HG02642 (cell line): Measurements from ENCODE around the gene VGLL4.
"Not testable (repeated sequence)": the region's sequence is repeated elsewhere in the genome, so short reads cannot be mapped to it uniquely, and the experiment has no call there.

Experiments
- ATAC-seq: cut with Tn5 transposase; IDR thresholded peaks from one replicate; pipeline ENCODE4 v1.9.1; 2021; ENCODE audit warnings: mild to moderate bottlenecking; ENCODE audit not compliant: unreplicated experiment, poor library complexity

The VGLL4 gene

DNA sequence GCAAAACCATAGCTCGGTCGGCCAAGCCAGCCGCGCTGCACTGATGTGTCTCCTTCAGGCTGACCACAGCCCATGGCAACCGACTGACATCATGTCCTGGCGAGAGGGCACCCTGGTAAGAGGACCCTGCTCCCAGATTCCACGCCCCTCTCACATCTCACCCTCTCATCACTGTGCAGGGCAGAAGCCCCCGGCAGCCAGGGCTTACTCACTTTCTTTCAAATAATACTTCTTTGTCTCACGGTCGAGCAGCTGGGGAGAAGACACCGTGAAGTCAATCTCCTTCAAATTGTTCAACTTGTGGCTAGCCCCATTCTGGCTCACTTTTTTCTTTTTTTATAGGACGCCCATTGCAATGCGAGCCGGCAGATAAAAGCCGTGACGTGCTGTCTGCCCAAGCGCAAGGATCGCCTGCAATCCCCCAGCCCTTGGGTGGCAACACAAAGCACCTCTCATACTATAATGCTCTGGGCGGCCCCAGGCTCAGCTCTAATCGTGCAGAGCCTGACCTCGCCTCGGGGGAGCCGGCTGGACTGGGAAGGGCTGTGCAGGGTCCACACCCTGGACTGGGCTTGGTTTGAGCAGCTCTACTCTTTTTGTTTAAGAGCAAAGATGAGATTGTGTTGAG, 33.6 kb downstream of the VGLL4 start:
- no peak for ATAC-seq

DNA sequence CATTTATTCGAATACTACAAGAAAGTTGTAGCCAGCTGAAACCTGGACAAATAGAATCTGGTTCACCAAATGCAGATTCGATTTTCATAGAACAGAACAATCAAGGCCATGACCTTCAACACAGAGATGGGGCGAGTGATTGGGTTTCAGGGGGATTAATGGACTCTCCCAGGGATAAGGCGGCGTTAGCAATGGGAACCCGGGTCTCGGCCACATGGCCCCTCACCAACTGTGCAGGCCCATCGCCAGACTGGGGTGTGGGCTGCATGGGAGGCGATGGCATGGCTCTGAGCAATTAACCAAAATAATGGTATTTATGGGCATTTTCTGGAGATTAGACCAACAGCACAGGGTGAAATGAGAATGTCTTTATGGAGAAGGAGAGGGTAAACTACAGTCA, 34.2 kb downstream of the VGLL4 start:
- ATAC-seq = no peak

DNA sequence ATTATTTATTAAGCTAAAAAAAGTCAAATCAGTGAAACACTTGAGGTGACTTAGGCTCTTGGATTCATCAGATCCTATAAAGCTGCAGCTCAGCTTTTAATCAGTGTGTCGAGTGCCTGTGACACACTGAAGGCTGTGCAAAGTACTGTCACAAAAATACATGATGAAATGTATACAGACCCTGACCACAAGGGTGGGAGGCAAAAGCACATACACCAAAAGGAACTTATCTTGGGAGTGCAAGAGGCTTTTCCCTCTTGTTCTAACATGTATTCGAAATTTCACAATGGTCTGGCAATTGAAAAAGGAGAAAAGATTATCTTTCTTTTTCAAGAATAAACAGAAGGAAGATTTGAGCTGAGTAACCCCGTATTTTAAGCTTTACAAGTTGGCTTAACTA, 35.9 kb downstream of the VGLL4 start:
- ATAC-seq = no peak

DNA sequence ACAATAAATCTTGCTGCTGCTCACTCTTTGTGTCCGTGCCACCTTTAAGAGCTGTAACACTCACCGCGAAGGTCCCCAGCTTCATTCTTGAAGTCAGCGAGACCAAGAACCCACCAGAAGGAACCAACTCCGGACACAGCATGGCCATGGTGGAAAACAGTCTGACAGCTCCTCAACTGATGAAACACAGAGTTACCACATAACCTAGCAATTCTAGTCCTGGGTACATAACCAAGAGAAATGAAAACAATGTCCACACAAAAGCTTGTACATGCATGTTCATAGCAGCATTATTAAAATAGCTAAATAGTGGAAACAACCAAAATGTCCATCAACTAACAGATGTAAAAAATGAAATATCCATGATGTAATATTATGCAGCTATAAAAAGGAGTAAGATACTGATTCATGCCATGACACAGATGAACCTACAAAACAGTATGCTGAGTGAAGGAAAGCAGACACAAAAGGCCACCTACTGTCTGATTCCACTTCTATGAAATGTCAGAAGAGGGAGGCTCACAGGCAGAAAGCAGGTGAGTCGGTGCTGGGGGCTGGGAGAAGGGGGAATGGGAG, 36.8 kb downstream of the VGLL4 start:
- no peak for ATAC-seq

DNA sequence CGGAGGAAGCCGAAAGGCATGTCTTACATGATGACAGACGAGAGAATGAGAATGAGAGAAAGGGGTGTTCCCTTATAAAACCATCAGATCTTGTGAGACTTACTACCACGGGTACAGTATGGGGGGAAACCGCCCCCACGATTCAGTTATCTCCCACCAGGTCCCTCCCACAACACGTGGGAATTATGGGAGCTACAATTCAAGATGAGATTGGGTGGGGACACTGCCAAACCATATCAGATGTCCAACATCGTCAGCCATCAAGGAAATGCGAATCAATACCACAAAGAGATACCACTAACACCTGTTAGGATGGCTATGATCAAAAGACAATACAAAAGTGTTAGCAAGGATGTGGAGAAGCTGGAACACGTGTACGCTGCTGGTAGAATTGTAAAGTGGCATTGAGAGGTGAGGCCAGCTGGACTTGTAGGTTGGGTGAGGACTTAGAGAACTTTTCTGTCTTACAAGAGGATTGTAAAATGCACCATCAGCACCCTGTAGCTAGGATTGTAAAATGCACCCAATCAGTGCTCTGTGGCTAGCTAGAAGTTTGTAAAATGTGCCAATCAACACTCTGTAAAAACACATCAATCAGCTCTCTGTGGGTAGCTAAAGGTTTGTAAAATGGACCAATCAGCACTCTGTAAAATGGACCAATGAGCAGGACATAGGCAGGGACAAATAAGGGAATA, 37.5 kb downstream of the VGLL4 start:
- no peak for ATAC-seq

DNA sequence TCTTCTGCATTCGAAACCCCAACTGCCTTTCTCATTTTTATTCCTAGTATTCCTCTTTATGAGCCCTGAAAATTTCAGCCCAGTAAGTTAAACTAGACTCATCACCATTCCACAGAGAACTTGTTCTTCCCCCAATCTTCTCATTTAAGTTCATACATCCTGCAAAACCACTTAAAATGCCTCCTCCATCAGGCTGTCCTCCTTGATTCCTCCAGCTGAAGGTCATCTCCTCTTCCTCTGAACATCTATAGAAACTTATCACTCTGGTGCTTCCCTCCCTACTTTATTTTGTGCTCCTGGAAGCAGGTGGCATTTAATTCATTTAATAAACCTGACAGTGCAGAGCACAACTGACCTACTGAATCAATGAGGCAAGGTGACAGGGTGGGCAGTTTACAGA, 38.3 kb downstream of the VGLL4 start:
- no peak for ATAC-seq

DNA sequence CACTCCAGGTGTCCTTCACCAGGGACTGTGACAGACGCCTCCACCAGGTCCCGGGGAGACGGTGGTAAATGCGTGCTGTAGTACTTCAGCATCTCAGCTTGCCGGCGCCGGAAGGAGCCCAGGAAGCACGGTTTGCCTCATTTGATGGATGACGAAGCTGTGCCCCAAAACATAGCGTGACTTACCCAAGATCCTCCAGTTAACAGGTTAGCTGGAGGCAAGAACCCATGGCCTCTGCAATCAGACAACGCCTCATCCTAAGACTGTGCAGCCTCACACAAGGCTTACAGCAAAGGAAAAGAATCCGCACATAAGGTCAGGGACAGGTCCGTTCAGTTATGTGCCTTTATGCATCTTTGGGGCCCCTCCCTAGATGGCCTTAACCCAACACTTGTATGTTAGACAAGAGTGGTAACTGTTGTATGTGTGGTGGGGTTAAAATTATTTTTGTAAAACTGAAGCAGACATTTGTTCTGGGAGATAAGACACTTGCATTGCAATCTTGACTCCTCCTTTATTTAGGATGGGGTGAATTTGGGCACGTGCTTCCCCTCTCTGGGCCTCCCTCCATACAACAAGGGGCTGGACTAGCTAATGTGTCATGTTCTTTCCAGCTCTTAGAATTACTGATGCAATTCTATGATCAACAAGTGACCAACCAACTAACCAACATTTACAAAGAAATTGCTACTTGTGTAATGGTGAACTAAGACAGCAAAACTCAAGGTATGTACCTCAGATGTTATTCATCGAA, 39.4 kb downstream of the VGLL4 start:
- no peak for ATAC-seq

DNA sequence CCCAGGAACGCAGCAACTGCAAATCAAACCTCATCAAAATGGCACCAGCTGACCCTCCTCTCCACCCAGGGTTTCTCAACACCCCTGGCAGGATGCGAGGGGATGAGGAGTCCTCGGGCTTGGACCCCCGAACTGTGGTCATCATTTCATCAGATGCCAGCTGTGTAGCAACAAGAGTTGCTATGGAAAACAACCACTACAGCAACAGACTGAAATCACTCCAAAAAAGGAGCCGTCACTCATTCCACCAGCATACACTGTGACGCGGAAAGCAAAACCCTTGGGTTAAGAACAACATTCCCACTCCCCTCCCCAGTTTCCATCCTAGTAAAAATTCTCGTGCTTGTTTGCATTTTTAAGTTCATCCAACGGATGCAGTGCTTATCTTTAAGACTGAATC, 40.1 kb downstream of the VGLL4 start:
- ATAC-seq = no peak

DNA sequence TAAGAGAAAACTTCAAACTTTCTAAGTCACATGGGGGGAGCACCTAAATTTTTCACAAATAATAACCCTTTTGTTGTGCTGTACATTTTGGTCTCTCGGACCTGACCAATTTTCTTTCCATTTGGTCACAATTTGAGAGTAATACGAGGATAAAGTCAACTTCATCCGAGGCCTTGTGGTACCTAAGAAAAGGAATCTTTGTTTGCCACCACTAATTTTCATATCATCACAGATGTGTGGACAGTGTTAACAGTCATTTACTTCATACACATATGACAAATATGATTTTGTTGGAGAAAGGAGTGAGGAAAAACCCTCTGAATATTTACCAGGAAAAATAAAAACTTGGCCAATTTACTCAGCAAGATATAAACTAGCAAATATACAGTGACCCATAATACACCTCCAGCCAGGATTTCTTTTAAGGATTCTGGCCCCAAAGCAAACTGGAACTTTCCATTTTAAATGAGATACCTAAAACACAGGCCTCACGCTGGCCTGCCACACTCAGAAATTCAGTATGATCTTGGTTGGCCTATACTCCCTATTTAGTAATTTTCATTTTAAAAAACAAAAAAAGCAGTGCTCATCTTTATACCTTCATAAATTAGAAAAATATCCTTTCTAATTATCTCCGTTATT, 40.7 kb downstream of the VGLL4 start:
- ATAC-seq = no peak

DNA sequence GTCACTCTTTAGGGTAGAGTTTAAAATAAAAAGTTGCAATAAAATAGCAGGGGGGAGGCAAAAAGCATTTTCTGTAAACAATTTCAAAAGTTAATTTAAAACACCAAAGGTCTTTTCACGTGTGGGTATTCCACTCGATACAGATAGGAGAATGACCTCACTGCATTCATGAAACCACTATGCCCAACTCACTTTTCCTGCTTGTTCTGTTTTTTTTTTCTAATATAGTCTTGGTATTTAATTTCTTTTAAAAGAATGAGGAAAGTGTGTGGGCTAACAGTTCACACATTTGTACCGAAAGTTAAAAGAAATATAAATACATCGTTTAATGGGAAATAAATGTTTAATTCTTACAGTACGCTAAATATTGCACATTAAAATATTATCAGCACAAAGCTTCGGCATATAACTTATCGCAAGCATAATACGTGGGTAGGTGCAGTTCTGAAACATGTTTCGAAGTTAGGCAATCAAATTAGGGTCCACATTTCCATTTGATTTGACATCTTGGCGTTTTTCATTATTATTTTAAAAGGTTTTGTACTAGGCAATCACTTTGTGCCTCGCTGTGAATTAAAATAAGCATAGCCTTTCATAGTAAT, 41.4 kb downstream of the VGLL4 start:
- ATAC-seq = no peak

DNA sequence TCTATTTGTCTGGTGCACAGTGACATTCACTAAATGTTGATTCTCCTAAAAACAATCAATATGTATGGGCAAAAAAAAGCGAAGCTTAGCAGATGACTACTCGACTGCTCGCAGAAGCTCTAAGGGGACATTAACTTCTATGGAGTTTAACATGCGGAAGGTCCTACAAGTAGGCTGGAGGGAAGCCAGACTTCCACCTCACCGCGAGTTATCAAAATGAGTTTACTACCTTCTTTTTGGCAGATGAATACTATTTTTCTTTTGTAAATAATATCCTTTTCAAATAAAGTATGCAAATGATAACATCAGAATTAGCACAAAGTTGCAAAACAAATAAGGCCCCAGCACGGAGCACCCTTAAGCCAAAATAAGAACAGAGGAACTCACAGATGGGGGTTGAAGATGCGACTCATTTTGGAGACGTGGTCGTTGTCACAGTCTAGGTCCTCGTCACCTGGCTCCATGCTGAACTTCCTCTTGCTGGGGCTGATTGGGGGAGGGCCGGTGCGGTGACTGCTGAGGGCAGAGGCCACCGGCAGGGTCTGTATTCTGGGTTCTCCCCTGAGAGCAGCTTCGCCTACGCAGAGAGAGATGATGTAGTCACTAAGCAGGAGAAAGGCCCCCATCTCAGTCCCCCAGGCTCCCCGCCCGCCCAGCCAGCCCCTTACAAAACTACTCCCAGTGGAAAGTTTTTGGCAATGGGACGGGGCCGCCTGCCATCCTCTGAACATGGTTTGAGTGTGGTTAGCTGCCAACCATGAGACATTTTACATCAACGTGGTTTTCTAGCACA, 42.1 kb downstream of the VGLL4 start:
- peak; percentile 93 for ATAC-seq

DNA sequence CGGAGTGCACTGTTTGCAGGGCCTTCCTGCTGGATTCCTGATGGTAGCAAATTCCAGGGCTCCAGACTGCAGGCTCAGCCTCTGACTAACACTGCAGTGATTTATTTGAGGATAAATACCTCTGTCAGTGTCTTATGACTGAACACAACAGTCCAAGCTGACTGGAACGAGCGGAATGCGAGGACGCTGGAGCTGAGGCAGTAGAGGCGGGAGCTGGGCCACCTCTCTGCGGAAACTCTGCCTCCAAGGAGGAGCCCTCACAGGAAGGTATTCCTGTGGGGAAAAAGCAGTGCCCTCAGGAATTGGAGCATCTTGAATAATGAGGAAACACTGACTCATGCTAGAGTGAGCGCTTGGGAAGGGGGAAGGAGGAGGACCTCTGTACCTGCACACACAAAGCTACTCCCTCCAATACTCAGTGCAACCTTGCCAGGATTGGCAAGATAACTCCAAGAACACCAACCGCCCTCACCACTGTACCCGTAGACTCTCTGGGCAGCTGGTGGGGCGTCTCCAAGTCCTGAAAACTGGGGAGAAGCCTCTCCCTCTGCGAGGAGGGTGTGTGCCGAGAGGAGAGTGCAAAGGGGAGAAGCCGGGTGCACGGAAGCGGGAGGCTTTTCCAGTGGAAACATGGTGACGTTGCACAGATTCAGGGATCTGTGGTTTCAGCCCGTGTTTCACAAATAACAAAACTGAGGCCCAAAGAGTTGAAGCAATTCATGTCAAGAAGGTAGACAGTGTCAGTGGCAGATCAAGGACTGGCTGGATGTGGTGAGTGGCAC, 43.0 kb downstream of the VGLL4 start:
- no peak for ATAC-seq

DNA sequence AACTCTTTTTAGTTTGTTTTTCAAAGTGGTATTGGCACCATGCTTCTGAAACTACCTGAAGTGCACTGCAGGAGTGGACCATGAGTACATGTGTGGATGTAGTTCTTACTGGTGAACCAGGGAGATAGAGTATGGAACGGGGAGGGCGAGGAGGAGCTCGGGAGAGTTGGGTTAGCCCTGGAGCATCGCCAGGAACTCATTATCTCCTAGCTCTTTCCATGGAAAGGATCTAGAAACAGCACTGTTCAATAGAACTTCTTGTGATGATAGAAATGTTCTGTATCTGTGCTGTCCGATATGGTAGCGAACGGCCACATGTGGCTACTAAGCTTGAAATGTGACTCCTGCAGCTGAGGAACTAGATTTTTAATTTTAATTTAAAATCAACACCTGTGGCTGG, 47.3 kb downstream of the VGLL4 start:
- no peak for ATAC-seq

DNA sequence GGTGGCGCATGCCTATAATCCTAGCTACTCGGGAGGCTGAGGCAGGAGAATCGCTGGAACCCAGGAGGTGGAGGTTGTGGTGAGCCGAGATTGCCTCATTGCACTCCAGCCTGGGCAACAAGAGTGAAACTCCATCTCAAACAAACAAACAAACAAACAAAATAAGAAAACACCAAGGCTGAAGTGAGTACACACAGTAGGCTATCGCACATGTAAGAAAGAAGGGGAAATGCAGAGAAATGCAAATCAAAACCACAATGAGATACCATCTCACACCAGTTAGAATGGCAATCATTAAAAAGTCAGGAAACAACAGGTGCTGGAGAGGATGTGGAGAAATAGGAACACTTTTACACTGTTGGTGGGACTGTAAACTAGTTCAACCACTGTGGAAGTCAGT, 48.7 kb downstream of the VGLL4 start:
- ATAC-seq = not testable (repeated sequence)

DNA sequence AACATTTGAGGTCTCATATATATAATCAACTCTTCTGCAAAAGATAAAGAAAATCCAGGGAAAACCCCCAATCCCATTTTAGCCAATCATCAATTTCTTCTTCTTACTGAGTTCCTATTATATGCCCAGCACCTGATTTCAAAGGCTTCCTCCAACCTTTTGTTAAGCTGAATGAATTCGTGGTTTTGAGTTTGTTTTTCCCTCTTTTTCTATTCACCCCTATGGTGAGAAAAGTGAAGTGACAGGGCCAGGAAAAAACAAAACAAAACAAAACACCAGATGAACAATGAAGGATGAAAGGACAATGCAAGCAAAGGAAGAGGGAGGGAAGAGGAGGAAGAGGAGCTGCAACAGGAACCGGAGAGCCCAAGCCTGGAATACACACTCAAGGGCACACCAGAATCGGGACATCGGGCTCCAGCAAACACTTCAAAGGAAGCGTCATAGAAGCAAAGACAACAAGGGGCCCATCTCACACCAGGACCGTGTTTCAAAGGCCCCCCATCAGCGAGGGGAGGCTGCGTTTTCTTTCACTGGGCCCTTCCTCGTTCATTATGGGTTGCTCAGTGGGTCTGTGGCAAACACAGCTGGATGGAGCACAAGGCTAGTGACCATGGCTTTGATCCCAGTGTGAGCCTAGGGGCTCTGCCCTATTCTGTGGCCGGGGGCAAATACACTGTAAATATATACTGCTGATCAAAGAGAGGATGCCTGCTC, 50.2 kb downstream of the VGLL4 start:
- no peak for ATAC-seq

DNA sequence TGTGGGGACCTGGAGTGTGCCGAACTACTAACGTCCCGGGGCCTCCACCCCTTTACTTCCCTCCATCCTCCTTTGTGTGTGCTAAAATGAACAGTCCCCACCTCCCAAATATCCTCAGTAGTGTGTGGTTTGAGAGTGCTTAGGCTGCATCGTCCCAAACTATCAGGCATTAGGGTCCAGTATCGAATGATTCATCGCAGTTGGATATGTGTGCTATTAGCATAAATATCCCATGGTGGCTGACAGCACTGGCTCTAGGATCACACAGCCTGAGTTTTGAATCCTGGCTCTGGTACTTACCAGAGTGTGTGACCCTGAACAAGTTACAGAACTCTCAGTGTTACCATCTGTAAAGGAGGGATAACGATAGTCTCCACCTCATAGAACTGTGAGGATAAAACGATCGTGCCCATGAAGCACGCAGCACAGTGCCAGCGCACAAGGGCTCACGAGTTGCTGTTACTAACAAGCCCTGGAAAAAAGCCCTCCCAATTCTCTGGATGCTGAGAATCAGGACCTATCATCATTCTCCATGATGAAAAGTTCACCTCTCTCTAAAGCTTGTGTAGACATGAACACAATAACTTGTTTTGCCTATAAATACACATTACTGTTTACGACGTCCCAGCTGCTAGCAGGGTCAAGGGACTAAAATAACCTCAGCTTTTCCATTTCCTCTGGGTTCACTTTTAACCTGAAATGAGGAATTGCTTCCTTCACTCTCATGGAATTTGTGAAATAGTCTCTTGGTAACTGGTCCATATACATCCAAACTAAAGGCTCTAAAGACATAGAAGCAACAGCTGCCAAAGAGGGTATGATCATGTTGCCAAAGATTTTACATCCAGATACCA, 51.0 kb downstream of the VGLL4 start:
- ATAC-seq = no peak
